ENCODE data around the gene CXADR. TPM values are rescaled to one million over a fixed set of nuclear protein-coding genes. Genes with fewer than 3 reads are reported as not detected.

CXADR gene
- total RNA-seq, 1 donor from 2014 or later: 3.0 TPM

- DNase-seq (ENCODE audit: low spot score) (no peak), ATAC-seq (no peak)
- intact Hi-C loops (cut with DNase I): no loop called here
Observed at GRCh38 chr21:17578162-17578561, 65.3 kb downstream of the CXADR start.

- ATAC-seq: no peak
- intact Hi-C loops (cut with DNase I): no loop called here
Observed at GRCh38 chr21:17578876-17579275, 66.0 kb downstream of the CXADR start.

DNA sequence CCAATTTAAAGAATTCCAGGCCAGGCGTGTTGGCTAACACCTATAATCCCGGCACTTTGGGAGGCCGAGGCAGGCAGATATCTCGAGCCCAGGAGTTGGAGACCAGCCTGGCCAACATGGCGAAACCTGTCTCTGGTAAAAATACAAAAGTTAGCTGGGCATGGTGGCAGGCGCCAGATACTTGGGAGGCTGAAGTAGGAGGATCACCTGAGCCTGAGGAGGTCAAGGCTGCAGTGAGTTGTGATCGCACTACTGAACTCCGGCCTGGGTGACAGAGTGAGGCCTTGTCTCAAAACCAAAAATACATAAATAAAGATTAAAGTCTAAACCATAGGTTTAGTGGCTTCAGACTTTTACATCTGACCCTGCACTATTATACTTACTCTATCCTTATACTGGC lies 67.5 kb downstream of the CXADR start:
- ATAC-seq: no peak
- DNase-seq (ENCODE audit: low spot score): no peak
- intact Hi-C loops (cut with DNase I): no loop called here

More at GRCh38 chr21:17578876-17579275, 66.0 kb downstream of the CXADR start:
- DNase-seq (ENCODE audit: low spot score): no peak

DNA sequence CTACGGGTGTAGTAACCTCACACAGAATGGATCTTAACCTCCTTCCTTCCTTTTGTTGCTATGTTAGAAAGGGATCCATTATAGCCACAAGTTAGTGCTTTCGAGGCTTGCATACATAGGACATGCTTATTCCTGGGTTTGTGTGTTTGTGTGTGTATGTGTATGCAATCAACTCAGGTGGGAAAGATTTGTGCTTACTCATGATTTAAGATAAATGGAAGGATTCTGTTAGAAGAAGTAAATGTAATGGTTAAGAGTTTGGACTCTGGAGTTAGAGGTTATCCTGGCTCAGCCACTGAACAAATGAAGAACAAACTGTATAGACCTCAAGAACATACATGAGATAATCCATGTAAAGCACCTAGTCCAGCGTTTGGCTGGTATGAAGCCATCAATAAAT lies 71.1 kb downstream of the CXADR start:
- DNase-seq (ENCODE audit: low spot score): no peak
- ATAC-seq: no peak
- intact Hi-C loops (cut with DNase I): no loop called here

- intact Hi-C loops (cut with DNase I): no loop called here
- ATAC-seq: no peak
- DNase-seq (ENCODE audit: low spot score): no peak
Observed at GRCh38 chr21:17585875-17586450, 73.1 kb downstream of the CXADR start.

GRCh38 chr21:17590430-17590829 lies 77.6 kb downstream of the CXADR start:
- DNase-seq (ENCODE audit: low spot score) (no peak), ATAC-seq (no peak)
- intact Hi-C loops (cut with DNase I): no loop called here

GRCh38 chr21:17597680-17598079 lies 84.8 kb downstream of the CXADR start:
- DNase-seq (ENCODE audit: low spot score) (no peak), ATAC-seq (no peak)
- intact Hi-C loops (cut with DNase I): no loop called here

DNA sequence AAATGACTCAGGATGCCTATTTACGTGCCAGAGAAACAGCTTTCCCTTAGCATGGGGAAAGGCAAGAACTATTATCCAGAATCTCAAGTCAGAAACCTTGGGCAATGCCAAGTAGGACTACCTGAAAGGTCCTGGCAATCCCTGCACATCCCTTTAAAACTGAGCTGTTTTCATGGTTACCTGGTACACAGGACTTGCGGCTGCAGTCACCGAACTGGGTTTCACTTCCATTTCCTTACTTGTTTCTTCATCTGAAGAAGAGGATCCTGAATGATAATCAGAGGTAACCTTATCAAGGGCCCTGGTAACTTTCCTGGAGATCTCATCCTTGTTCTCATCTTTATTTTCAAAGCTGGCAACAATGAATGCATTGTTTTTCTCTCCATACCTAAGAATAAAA lies 85.6 kb downstream of the CXADR start:
- intact Hi-C loops (cut with DNase I): no loop called here
- no peak for ATAC-seq
- DNase-seq (ENCODE audit: low spot score): no peak

DNA sequence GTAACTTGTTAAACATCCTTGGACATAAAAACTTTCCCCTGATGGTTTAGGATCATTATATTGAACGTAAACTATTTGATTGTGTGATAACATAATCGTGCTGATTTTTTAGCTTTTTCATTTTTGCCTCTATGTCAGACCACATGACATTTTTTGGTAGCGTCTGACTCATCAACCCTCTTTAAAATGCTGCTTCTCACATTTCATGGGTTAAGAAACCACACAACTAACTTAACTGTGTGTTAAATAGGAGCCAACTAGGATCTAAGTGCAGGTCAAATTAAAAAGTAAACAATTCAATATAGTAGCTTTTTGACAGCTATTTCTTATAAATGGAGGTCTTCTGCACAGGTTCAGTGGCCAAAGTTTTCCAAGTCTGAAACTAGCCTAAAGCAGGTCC lies 90.0 kb downstream of the CXADR start:
- intact Hi-C loops (cut with DNase I): no loop called here
- ATAC-seq (no peak), DNase-seq (ENCODE audit: low spot score) (no peak)

GRCh38 chr21:17607684-17608083 lies 94.8 kb downstream of the CXADR start:
- ATAC-seq (no peak), DNase-seq (ENCODE audit: low spot score) (no peak)
- intact Hi-C loops (cut with DNase I): no loop called here

DNA sequence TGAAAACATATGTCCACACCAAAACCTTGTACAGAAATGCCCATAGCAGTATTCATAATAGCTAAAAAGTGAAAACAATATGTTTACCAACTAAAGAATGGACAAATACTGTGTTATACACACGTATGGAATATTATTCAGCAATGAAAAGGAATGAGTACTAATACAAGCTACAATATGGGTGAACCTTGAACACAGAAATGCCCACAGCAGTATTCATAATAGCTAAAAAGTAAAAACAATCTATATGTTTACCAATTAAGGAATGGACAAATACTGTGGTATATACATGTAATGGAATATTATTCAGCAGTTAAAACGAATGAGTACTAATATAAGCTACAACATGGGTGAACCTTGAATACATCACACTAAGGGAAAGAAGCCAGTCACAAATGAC lies 96.8 kb downstream of the CXADR start:
- intact Hi-C loops (cut with DNase I): no loop called here

DNA sequence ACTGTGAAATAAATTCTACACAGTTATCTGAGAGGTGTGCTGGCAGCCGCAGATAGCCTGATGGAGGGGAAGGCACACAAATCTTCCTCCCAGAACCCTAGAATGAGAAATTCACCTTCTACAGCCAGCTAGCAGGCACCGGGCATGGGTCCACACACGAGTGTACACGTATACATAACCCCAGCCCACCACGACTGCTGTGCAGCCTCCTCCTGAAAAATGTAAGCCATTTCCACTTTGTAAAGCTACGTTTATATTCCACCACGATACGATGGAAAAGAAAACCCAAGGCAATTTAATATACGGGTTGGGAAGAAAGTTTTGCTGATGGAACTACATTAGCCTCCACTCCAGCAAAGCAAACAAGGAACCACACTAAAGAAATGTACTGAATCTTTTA lies 98.1 kb downstream of the CXADR start:
- DNase-seq (ENCODE audit: low spot score) (no peak), ATAC-seq (no peak)
- intact Hi-C loops (cut with DNase I): no loop called here

More for the DNA sequence above, 96.8 kb downstream of the CXADR start:
- ATAC-seq (no peak), DNase-seq (ENCODE audit: low spot score) (no peak)

GRCh38 chr21:17611414-17612022 lies 98.7 kb downstream of the CXADR start:
- intact Hi-C loops (cut with DNase I): no loop called here
- ATAC-seq (peak; percentile 88), DNase-seq (ENCODE audit: low spot score) (peak; percentile 89)

DNA sequence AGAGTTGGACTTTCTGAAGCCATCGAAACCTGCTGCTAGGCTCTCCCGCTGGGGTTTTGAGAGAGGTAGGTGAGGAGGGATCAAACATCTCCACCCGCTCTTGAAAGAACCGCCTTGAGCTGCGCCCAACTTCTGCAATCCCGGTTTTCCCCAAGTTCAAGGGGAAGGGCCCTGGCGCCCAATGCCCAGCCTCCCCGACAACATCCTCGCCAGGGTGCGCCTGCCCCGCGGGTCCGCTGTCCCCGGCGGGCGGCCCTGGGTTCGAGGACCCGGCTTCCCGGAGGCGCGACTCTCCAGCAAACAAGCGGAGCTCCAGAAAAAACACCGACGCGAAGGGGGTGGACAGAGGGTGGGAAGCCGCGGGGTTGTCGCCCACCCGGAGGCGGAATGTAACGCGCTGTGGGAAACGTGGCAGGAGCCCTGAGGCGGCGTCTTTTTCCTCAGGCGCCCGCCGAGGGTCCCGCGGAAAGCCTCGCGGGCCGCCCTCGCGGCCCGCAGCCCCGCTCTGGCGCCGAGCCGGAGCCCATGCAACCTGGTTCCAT lies 99.3 kb downstream of the CXADR start:
- intact Hi-C loops (cut with DNase I): no loop called here
- peak; percentile 75 for DNase-seq (ENCODE audit: low spot score)

DNA sequence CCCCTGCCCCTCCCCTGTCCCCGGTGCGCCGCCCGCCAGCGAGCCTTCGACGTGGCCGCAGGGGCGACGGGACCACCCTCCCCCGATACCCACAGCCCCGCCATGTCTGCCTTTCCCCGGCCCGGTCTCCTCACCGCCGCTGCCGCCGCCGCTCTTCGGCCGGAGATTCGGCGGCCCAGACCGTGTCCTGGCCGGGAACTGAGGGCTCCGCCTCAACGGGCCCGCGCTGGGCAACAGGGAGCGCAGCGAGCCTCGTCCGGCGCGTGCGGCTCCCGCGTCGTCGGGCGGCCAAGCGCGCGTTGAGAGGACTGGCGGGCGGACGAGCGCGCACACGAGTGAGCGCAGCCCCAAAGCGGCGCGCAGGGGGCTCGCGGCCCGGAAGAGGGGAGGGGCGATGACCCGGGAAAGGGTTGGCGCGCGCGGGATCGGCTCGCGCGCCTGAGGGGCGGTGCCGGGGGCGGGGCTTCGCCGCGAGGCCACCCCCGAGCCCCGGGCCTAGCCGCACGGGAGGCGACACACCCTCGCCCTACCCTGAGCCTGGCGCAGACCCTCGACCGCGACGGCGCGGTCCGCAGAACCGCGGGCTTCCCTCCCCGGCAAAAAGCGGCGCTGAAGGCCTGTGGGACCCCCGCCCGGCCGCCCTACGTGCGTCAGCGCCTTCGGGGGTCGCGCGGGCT lies 99.9 kb downstream of the CXADR start, which contains the start of gene BTG3:
Gene BTG3 (minus strand): TSS at position 337 of the 677 bp plus-strand sequence. CDS start 3,757 bp downstream, outside the sequence.
- ATAC-seq (peak; percentile 92), DNase-seq (ENCODE audit: low spot score) (peak; percentile 91)
- intact Hi-C loops (cut with DNase I): no loop called here

More for the DNA sequence above, 99.3 kb downstream of the CXADR start:
- ATAC-seq: peak; percentile 36

GRCh38 chr21:17613242-17613676 lies 100.4 kb downstream of the CXADR start:
- DNase-seq (ENCODE audit: low spot score) (peak; percentile 66), ATAC-seq (peak; percentile 37)
- intact Hi-C loops (cut with DNase I): no loop called here

DNA sequence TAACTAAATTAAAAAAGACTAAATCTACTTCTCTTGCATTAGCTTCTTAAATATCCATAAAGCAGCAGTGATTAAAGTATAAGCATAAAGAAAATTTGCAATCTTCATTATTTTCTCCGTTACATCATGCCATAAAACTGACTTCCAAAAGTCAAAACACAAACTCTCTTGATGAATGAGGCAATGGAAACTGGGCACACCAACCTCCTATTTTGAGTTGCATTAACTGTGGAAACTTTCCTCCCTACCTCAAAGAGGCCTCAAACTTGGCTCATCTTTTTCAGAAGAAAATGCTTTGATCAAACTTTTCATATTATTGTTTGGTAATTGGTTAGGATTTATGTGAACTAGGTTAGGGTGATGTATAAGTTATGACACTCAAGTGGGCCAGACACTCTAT lies 104.0 kb downstream of the CXADR start:
- ATAC-seq (no peak), DNase-seq (ENCODE audit: low spot score) (no peak)
- intact Hi-C loops (cut with DNase I): no loop called here

- intact Hi-C loops (cut with DNase I): no loop called here
Observed at GRCh38 chr21:17622018-17622417, 109.2 kb downstream of the CXADR start.

GRCh38 chr21:17631195-17631594 lies 118.4 kb downstream of the CXADR start:
- no peak for ATAC-seq
- intact Hi-C loops (cut with DNase I): no loop called here
- no peak for DNase-seq (ENCODE audit: low spot score)

More at GRCh38 chr21:17622018-17622417, 109.2 kb downstream of the CXADR start:
- no peak for ATAC-seq
- no peak for DNase-seq (ENCODE audit: low spot score)

GRCh38 chr21:17636711-17637110 lies 123.9 kb downstream of the CXADR start:
- intact Hi-C loops (cut with DNase I): no loop called here
- ATAC-seq: peak; percentile 71
- DNase-seq (ENCODE audit: low spot score): no peak
